CD14-positive monocyte (primary cell): Measurements from ENCODE around the gene BAZ2B. TPM values are rescaled to one million over a fixed set of nuclear protein-coding genes. Genes with fewer than 3 reads are reported as not detected.

ENCODE experiments used
- DNase-seq, 3 donors: peaks; one replicate each; pipeline ENCODE4 v3.0.0-alpha.2; 2011 to 2022
- H2AFZ ChIP-seq: 2 replicates; pipeline ENCODE4 v1.6.0; 2012; ENCODE audit warnings: mild to moderate bottlenecking, low read depth, low read length, inconsistent platforms; ENCODE audit not compliant: insufficient read depth, poor library complexity, severe bottlenecking
- H3K27ac ChIP-seq, 2 donors: 1 replicate in 1 of 2; 2 replicates in 1 of 2; pipeline ENCODE4 v1.5.1; 2012 to 2013; ENCODE audit warnings: low read length in 2 of 2, control low read depth in 1 of 2, inconsistent platforms in 1 of 2, low read depth in 1 of 2, mild to moderate bottlenecking in 1 of 2
- H3K27me3 ChIP-seq, 2 donors: one replicate each; pipeline versions ENCODE4 v1.6.0 to v1.6.1; 2011 to 2013; ENCODE audit warnings: low read length in 2 of 2; ENCODE audit not compliant: control insufficient read depth in 2 of 2, insufficient read depth in 2 of 2
- H3K36me3 ChIP-seq, 2 donors: replicated peaks in 1 of 2; 1 replicate in 1 of 2; 2 replicates in 1 of 2; pipeline versions ENCODE4 v1.5.1 to v1.6.1; 2012 to 2013; ENCODE audit warnings: low read length in 2 of 2, control low read depth in 1 of 2, inconsistent platforms in 1 of 2, mild to moderate bottlenecking in 1 of 2; ENCODE audit not compliant: insufficient read depth in 2 of 2, control insufficient read depth in 1 of 2
- H3K4me1 ChIP-seq, 2 donors: 1 replicate in 1 of 2; 2 replicates in 1 of 2; pipeline versions ENCODE4 v1.5.1 to v1.6.1; 2012 to 2013; ENCODE audit warnings: low read length in 2 of 2, control low read depth in 1 of 2, inconsistent platforms in 1 of 2, mild to moderate bottlenecking in 1 of 2, moderate library complexity in 1 of 2; ENCODE audit not compliant: insufficient read depth in 2 of 2, control insufficient read depth in 1 of 2
- H3K4me2 ChIP-seq: replicated peaks from 2 replicates; pipeline ENCODE3; 2012; ENCODE audit warnings: low read length, moderate library complexity, mild to moderate bottlenecking; ENCODE audit not compliant: poor library complexity, severe bottlenecking; ENCODE audit errors: extremely low read depth
- H3K4me3 ChIP-seq, 3 experiments: fragments of 200-600 bp in 1 of 3; sonication (generic) in 1 of 3; replicated peaks in 1 of 3; 1 replicate in 2 of 3; 2 replicates in 1 of 3; pipeline ENCODE4 v1.5.1; 2011 to 2013; ENCODE audit warnings: low read length in 3 of 3, mild to moderate bottlenecking in 3 of 3, control low read depth in 2 of 3, low read depth in 2 of 3, inconsistent platforms in 1 of 3, moderate library complexity in 1 of 3
- H3K79me2 ChIP-seq: 2 replicates; pipeline ENCODE4 v1.6.0; 2012; ENCODE audit warnings: mild to moderate bottlenecking, control low read depth, inconsistent platforms, low read length, moderate library complexity; ENCODE audit not compliant: insufficient read depth
- H3K9ac ChIP-seq: 2 replicates; pipeline ENCODE4 v1.6.0; 2017; ENCODE audit warnings: low read length, mild to moderate bottlenecking; ENCODE audit not compliant: insufficient read depth, poor library complexity, severe bottlenecking
- H3K9me3 ChIP-seq, 2 donors: replicated peaks in 1 of 2; 1 replicate in 1 of 2; 2 replicates in 1 of 2; pipeline versions ENCODE4 v1.5.1 to v1.6.1; 2012 to 2013; ENCODE audit warnings: low read length in 2 of 2, control low read depth in 1 of 2; ENCODE audit not compliant: control insufficient read depth in 1 of 2, insufficient read depth in 1 of 2
- H4K20me1 ChIP-seq: 2 replicates; pipeline ENCODE4 v1.6.0; 2012; ENCODE audit warnings: mild to moderate bottlenecking, low read length, control low read depth, moderate library complexity; ENCODE audit not compliant: insufficient read depth
- H3K27ac Mint-ChIP-seq, 7 donors: one replicate each; pipeline ENCODE4 v1.8.0; 2020; ENCODE audit warnings: mild to moderate bottlenecking in 7 of 7, mixed read lengths in 7 of 7, moderate library complexity in 6 of 7, inconsistent platforms in 2 of 7
- H3K27me3 Mint-ChIP-seq, 3 donors: one replicate each; pipeline ENCODE4 v1.8.0; 2021 to 2022; ENCODE audit warnings: low read depth in 3 of 3, mild to moderate bottlenecking in 3 of 3, mixed read lengths in 3 of 3, moderate library complexity in 3 of 3, inconsistent platforms in 1 of 3
- H3K36me3 Mint-ChIP-seq, 2 donors: one replicate each; pipeline ENCODE4 v1.8.0; 2020; ENCODE audit warnings: mixed read lengths in 2 of 2, inconsistent platforms in 1 of 2, mild to moderate bottlenecking in 1 of 2
- H3K4me1 Mint-ChIP-seq: one replicate; pipeline ENCODE4 v1.8.0; 2020; ENCODE audit warnings: mild to moderate bottlenecking, mixed read lengths
- H3K4me3 Mint-ChIP-seq, 2 donors: one replicate each; pipeline ENCODE4 v1.8.0; 2020; ENCODE audit warnings: mild to moderate bottlenecking in 2 of 2, mixed read lengths in 2 of 2, moderate library complexity in 1 of 2
- H3K9me3 Mint-ChIP-seq, 7 donors: one replicate each; pipeline ENCODE4 v1.8.0; 2020 to 2022; ENCODE audit warnings: mixed read lengths in 7 of 7, mild to moderate bottlenecking in 6 of 7, moderate library complexity in 6 of 7, inconsistent platforms in 2 of 7
- CTCF ChIP-seq: fragments of 200-600 bp; IDR thresholded peaks from one replicate; pipeline ENCODE4 v1.8.0; 2022; ENCODE audit warnings: antibody characterized with exemption, mild to moderate bottlenecking
- WGBS: methylation state at CpG from one replicate; pipeline ENCODE4 v1.1.5; 2013; ENCODE audit warnings: missing lambda C conversion rate; ENCODE audit not compliant: insufficient coverage; 5-methylcytosine and 5-hydroxymethylcytosine counted together
- intact Hi-C, 2 donors: fragments of 100-400 bp; cut with micrococcal nuclease; formaldehyde crosslinking; loops; one replicate each; pipeline versions ENCODE4 v1.15.0 to v1.15.1; 2023
- polyA plus RNA-seq, 3 donors: library from polyadenylated mRNA; depleted of rRNA in 1 of 3; unstranded in 2 of 3; stranded (reverse) in 1 of 3; fragments of 300-500 nt in 2 of 3; fragments of >200 nt in 1 of 3; fragmentation: Illumina TruSeq in 2 of 3; gene quantifications; 1 replicate in 2 of 3; 2 replicates in 1 of 3; pipeline ENCODE4 v1.2.3, GENCODE V29; 2012 to 2021

The BAZ2B gene
- polyA plus RNA-seq, 3 donors = 12.9 to 34.2 (median 31.6) TPM

GRCh38 chr2:159382447-159383028 lies 233.8 kb downstream of the BAZ2B start:
- Histone ChIP-seq H3K9me3 (no peaks in the 10 kb centered on the region), H3K4me1 (no peaks in the 10 kb centered on the region), H3K9ac (no peak overlapping the region), H3K4me2 (no peak overlapping the region), H2AFZ (no peak overlapping the region), H3K27me3 (no peaks in the 10 kb centered on the region), H3K4me3 (no peak overlapping the region), H3K36me3 (peaks cover 72 to 97% of the 10 kb centered on the region in 2 donors), H3K27ac (no peak overlapping the region), H3K79me2 (no peaks in the 10 kb centered on the region), H4K20me1 (no peaks in the 10 kb centered on the region)
- intact Hi-C loops = no loop called here
- DNase-seq = no peak
- Mint-ChIP-seq H3K9me3 (no peaks in the 10 kb centered on the region), H3K27me3 (no peaks in the 10 kb centered on the region), H3K4me3 (no peak overlapping the region), H3K4me1 (no peaks in the 10 kb centered on the region), H3K36me3 (peaks cover 41 to 46% of the 10 kb centered on the region in 2 donors), H3K27ac (no peak overlapping the region)
- no peak for TF ChIP-seq CTCF
- WGBS = 100% methylated on average over 3 of the region's 6 CpGs

- Mint-ChIP-seq H3K4me3 (no peak overlapping the region), H3K9me3 (no peaks in the 10 kb centered on the region), H3K4me1 (no peaks in the 10 kb centered on the region), H3K36me3 (peaks cover 40 to 42% of the 10 kb centered on the region in 2 donors), H3K27ac (no peak overlapping the region), H3K27me3 (no peaks in the 10 kb centered on the region)
- peaks cover 66 to 91% of the 10 kb centered on the region in 2 donors for H3K36me3 ChIP-seq
- DNase-seq = no peak
- H3K9ac ChIP-seq = no peak overlapping the region
- H2AFZ ChIP-seq = no peak overlapping the region
- H3K4me2 ChIP-seq = no peak overlapping the region
- H3K27me3 ChIP-seq = no peaks in the 10 kb centered on the region
- H3K79me2 ChIP-seq = no peaks in the 10 kb centered on the region
- no peaks in the 10 kb centered on the region for H4K20me1 ChIP-seq
- H3K4me1 ChIP-seq = no peaks in the 10 kb centered on the region
- no peak overlapping the region for H3K4me3 ChIP-seq
- H3K27ac ChIP-seq = no peak overlapping the region
- TF ChIP-seq CTCF = no peak
- H3K9me3 ChIP-seq = no peaks in the 10 kb centered on the region
- intact Hi-C loops = no loop called here
These were observed 234.8 kb downstream of the BAZ2B start for GRCh38 chr2:159381574-159381973.
